Endothelial cell of umbilical vein (primary cell): ENCODE data around the gene GRIK1. TPM values are rescaled to one million over a fixed set of nuclear protein-coding genes. Genes with fewer than 3 reads are reported as not detected.

Experiments used
- BruUV-seq: library from RNA; stranded (reverse); fragments of 400-500 nt; replicated peaks from 2 replicates; lab custom pipeline; 2021; lab: Mats Ljungman, UMichigan
- CTCF ChIA-PET: fragments of 300-600, 350-600 bp; sonication (Branson Sonifier 250); formaldehyde crosslinking; loops from one replicate; lab custom pipeline; 2021; ENCODE audit warnings: antibody characterized with exemption, inconsistent platforms; lab: Charles Lee
- POLR2A ChIA-PET: fragments of 300-600, 350-600 bp; sonication (Branson Sonifier 250); formaldehyde crosslinking; loops from one replicate; lab custom pipeline; 2021; ENCODE audit warnings: antibody characterized with exemption, inconsistent platforms; lab: Charles Lee
- DNase-seq: peaks from one replicate; pipeline ENCODE4 v3.0.0-alpha.2; 2011; ENCODE audit warnings: low read depth, low spot score
- FAIRE-seq: peaks from 2 replicates; lab custom pipeline; 2011; peaks lifted over from hg19 to GRCh38; lab: Jason Lieb, UNC
- H2AFZ ChIP-seq: 2 replicates; pipeline ENCODE4 v1.6.0; 2012; ENCODE audit warnings: low read depth, low read length, control low read depth, inconsistent platforms
- H3K27ac ChIP-seq: 2 replicates; pipeline ENCODE4 v1.5.1; 2011; ENCODE audit warnings: low read depth, mild to moderate bottlenecking, control low read depth, low read length, moderate library complexity; ENCODE audit not compliant: insufficient read depth
- H3K27me3 ChIP-seq, 2 experiments: 2 replicates each; pipeline versions ENCODE4 v1.6.0 to v1.6.1; 2011; ENCODE audit warnings: low read length in 2 of 2, mixed read lengths in 1 of 2; ENCODE audit not compliant: control insufficient read depth in 2 of 2, insufficient read depth in 2 of 2
- H3K36me3 ChIP-seq, 2 experiments: 2 replicates in 1 of 2; 3 replicates in 1 of 2; pipeline ENCODE4 v1.5.1; 2011; ENCODE audit warnings: low read length in 2 of 2, mild to moderate bottlenecking in 1 of 2, moderate library complexity in 1 of 2; ENCODE audit not compliant: control insufficient read depth in 2 of 2, insufficient read depth in 2 of 2; ENCODE audit errors: extremely low read depth in 1 of 2
- H3K4me1 ChIP-seq: 3 replicates; pipeline ENCODE4 v1.5.1; 2011; ENCODE audit warnings: mild to moderate bottlenecking, low read length; ENCODE audit not compliant: control insufficient read depth, insufficient read depth; ENCODE audit errors: extremely low read depth
- H3K4me2 ChIP-seq: 2 replicates; pipeline ENCODE4 v1.6.1; 2011; ENCODE audit warnings: low read length, control low read depth, mixed read lengths; ENCODE audit not compliant: insufficient read depth
- H3K4me3 ChIP-seq, 3 experiments: fragments of 200-600 bp in 1 of 3; sonication (generic), shearing (Covaris generic) in 1 of 3; replicated peaks in 1 of 3; 2 replicates each; pipeline ENCODE4 v1.5.1; 2011 to 2016; ENCODE audit warnings: control low read depth in 3 of 3, low read length in 3 of 3, mild to moderate bottlenecking in 2 of 3, inconsistent platforms in 1 of 3, low read depth in 1 of 3, moderate library complexity in 1 of 3; ENCODE audit not compliant: insufficient read depth in 1 of 3
- H3K79me2 ChIP-seq: 2 replicates; pipeline ENCODE4 v1.6.0; 2012; ENCODE audit warnings: low read length, inconsistent platforms; ENCODE audit not compliant: control insufficient read depth, insufficient read depth
- H3K9ac ChIP-seq: replicated peaks from 2 replicates; pipeline ENCODE3; 2011; ENCODE audit warnings: low read length, control low read depth; ENCODE audit not compliant: insufficient read depth; ENCODE audit errors: extremely low read depth
- H3K9me1 ChIP-seq: replicated peaks from 3 replicates; pipeline ENCODE4 v1.6.0; 2011; ENCODE audit warnings: mild to moderate bottlenecking, low read length; ENCODE audit not compliant: control insufficient read depth, insufficient read depth; ENCODE audit errors: extremely low read depth
- H3K9me3 ChIP-seq: replicated peaks from 2 replicates; pipeline ENCODE4 v1.5.1; 2012; ENCODE audit warnings: low read length, inconsistent platforms; ENCODE audit not compliant: control insufficient read depth, insufficient read depth
- H4K20me1 ChIP-seq: replicated peaks from 2 replicates; pipeline ENCODE3; 2011; ENCODE audit warnings: mild to moderate bottlenecking, low read length; ENCODE audit not compliant: control insufficient read depth, insufficient read depth; ENCODE audit errors: extremely low read depth
- CTCF ChIP-seq, 2 donors: IDR thresholded peaks; 1 replicate in 1 of 2; 2 replicates in 1 of 2; pipeline ENCODE4 v1.5.1; 2011; ENCODE audit warnings: low read length in 2 of 2, mild to moderate bottlenecking in 2 of 2, moderate library complexity in 2 of 2, control low read depth in 1 of 2, inconsistent platforms in 1 of 2, low read depth in 1 of 2; ENCODE audit not compliant: insufficient read depth in 1 of 2; ENCODE audit errors: extremely low read depth in 1 of 2
- EZH2 ChIP-seq: IDR thresholded peaks from 2 replicates; pipeline ENCODE4 v1.6.1; 2012; ENCODE audit warnings: borderline replicate concordance, low read depth, mild to moderate bottlenecking, moderate library complexity, low read length, inconsistent platforms; ENCODE audit not compliant: severe bottlenecking
- FOS ChIP-seq: IDR thresholded peaks from 2 replicates; pipeline ENCODE4 v1.6.1; 2011; ENCODE audit warnings: mild to moderate bottlenecking, low read length, moderate library complexity, borderline replicate concordance; ENCODE audit not compliant: insufficient read depth
- GATA2 ChIP-seq: IDR thresholded peaks from 2 replicates; pipeline ENCODE4 v1.7.0; 2011; ENCODE audit warnings: low read depth, mild to moderate bottlenecking, moderate library complexity, mixed read lengths, low read length; ENCODE audit not compliant: insufficient read length, insufficient read depth
- JUN ChIP-seq: IDR thresholded peaks from 2 replicates; pipeline ENCODE4 v1.6.1; 2011; ENCODE audit warnings: borderline replicate concordance, low read depth; ENCODE audit not compliant: insufficient read length, insufficient read depth
- MAX ChIP-seq: IDR thresholded peaks from 2 replicates; pipeline ENCODE4 v1.6.1; 2011; ENCODE audit not compliant: insufficient read depth, insufficient read length
- MYC ChIP-seq: IDR thresholded peaks from one replicate; pipeline ENCODE4 v1.6.1; 2011; ENCODE audit warnings: mild to moderate bottlenecking, low read depth, low read length
- POLR2A ChIP-seq: IDR thresholded peaks from 2 replicates; pipeline ENCODE4 v1.6.1; 2012; ENCODE audit warnings: low read depth, mild to moderate bottlenecking, control low read depth, low read length
- POLR2AphosphoS5 ChIP-seq: IDR thresholded peaks from 2 replicates; pipeline ENCODE4 v1.6.1; 2012; ENCODE audit warnings: low read depth, mild to moderate bottlenecking, control low read depth, low read length, moderate library complexity; ENCODE audit not compliant: insufficient read depth
- dilution Hi-C: fragments of 300-500 bp; cut with MboI; formaldehyde crosslinking; loops from one replicate; pipeline ENCODE4 v1.15.0; 2019; ENCODE audit warnings: low sequenced_read_pairs; ENCODE audit not compliant: extremely low pct_ligation_motif_present
- intact Hi-C: fragments of 100-400 bp; cut with micrococcal nuclease; formaldehyde crosslinking; loops from one replicate; pipeline ENCODE4 v1.10.0; 2022
- polyA plus RNA-seq, 4 experiments: library from polyadenylated mRNA; depleted of rRNA in 3 of 4; stranded (reverse) in 3 of 4; unstranded in 1 of 4; fragments of >200 nt; gene quantifications; 2 replicates each; pipeline versions ENCODE4 v1.2.1 to v1.2.3, GENCODE V29; 2011 to 2012; ENCODE audit warnings: missing spikeins in 1 of 4
- total RNA-seq: library from RNA; stranded (reverse); gene quantifications from 2 replicates; pipeline ENCODE4 v1.2.3, GENCODE V29; 2021

Gene GRIK1
- total and polyA plus RNA-seq, 2 donors (not counting 3 experiments of a cell fraction or from before 2014, with no cell fraction given), result not detected

- Histone ChIP-seq H2AFZ (no peak overlapping the region), H3K79me2 (no peaks in the 10 kb centered on the region), H3K4me3 (no peak overlapping the region), H3K4me1 (no peaks in the 10 kb centered on the region), H3K36me3 (no peaks in the 10 kb centered on the region), H3K9me3 (no peaks in the 10 kb centered on the region), H3K9me1 (no peaks in the 10 kb centered on the region), H4K20me1 (no peaks in the 10 kb centered on the region), H3K27me3 (no peaks in the 10 kb centered on the region), H3K27ac (no peak overlapping the region), H3K9ac (no peak overlapping the region), H3K4me2 (no peak overlapping the region)
- BruUV-seq, result no TSS peak
- POLR2A ChIA-PET, result no interaction called here
- no peak for TF ChIP-seq MAX
- no peak for TF ChIP-seq MYC
- TF ChIP-seq CTCF (IDR thresholded peaks at IDR 0.05; ENCODE audit: extremely low read depth in 1 of 2, insufficient read depth in 1 of 2, low read depth in 1 of 2, low read length in 2 of 2), result no peak
- TF ChIP-seq GATA2, result no peak
- TF ChIP-seq JUN, result no peak
- TF ChIP-seq FOS, result no peak
- no peak for TF ChIP-seq EZH2
- no peak for TF ChIP-seq POLR2A
- no peak for TF ChIP-seq POLR2AphosphoS5
- FAIRE-seq, result no peak
- CTCF ChIA-PET, result no interaction called here
- DNase-seq, result no peak
- dilution Hi-C loops (no loop called here), intact Hi-C loops (no loop called here)
Measured at GRCh38 chr21:29904359-29905282, 35.2 kb downstream of the GRIK1 start.
